ENCODE measurements around the gene EZR. TPM values are rescaled to one million over a fixed set of nuclear protein-coding genes. Genes with fewer than 3 reads are reported as not detected.
A peak's percentile ranks its signal among the peaks of the same experiment; 100 is the strongest.
"Not testable (repeated sequence)": the region's sequence is repeated elsewhere in the genome, so short reads cannot be mapped to it uniquely, and the experiment has no call there.

Gene EZR
- polyA plus RNA-seq, 1 donor (not counting 4 experiments of a cell fraction or from before 2014, with no cell fraction given), result 277 TPM

DNA sequence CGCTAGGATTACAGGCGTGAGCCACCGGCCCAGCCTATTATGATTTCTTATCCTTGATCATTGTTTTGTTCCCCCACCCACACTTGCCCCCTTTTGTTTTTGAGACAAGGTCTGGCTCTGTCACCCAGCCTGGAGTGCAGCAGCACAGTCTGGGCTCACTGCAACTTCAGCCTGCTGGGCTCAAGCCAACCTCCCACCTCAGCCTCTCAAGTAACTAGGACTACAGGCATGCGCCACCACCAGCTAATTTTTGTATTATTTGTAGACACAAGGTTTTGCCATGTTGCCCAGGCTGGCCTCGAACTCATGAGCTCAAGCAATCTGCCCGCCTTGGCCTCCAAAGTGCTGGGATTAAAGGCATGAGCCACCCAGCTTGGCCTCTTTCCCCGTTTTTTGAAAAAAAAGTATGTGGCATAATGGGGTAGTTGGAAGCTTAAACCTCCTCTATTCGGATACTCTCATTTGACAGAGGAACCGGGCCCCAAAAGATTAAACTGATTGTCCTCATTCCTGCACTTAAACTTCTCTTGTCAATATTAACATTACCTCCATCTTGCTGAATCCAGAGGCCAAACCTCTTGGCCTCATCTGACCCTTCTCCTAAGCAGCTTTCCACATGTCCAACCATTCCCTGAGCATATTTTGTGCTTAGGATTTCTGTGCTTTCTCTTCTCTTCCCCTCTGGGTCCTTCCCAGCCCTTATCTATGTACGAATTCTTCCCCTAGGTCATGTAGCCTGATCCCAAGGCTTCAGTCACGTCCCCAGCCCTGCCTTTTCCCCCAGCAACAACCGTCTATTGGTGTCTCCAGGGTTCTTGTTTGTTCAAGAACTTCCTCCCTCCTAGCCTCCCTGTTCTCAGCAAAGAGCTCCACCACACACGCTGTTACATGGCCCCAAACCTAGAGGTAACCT, 6.1 kb upstream of the EZR start:
- peak overlapping the region; percentile 60 for H2AFZ ChIP-seq (ENCODE audit: control insufficient read depth, low read length)
- H3K36me3 ChIP-seq (ENCODE audit: control insufficient read depth in 2 of 2, extremely low read depth in 1 of 2, insufficient read depth in 2 of 2, low read length in 2 of 2), result no peaks in the 10 kb centered on the region
- no peaks in the 10 kb centered on the region for H3K9me3 ChIP-seq (ENCODE audit: control insufficient read depth, low read depth, low read length)
- no peaks in the 10 kb centered on the region for H3K4me1 ChIP-seq (ENCODE audit: control insufficient read depth, extremely low read depth, insufficient read depth, low read length)
- dilution Hi-C loops (cut with MboI; ENCODE audit: extremely low pct_ligation_motif_present, low sequenced_read_pairs), result no loop called here
- H3K27me3 ChIP-seq (ENCODE audit: control insufficient read depth, extremely low read depth, insufficient read depth, low read length), result no peaks in the 10 kb centered on the region
- no peak for DNase-seq (ENCODE audit: low read depth, low spot score)
- H3K27ac ChIP-seq (ENCODE audit: control insufficient read depth, insufficient read depth, low read length), result no peak overlapping the region
- H3K4me2 ChIP-seq (ENCODE audit: control insufficient read depth, extremely low read depth, insufficient read depth, low read depth, low read length), result no peak overlapping the region
- TF ChIP-seq EZH2 (IDR thresholded peaks at IDR 0.05; ENCODE audit: low read length), result no peak
- TF ChIP-seq, protein P1, sequence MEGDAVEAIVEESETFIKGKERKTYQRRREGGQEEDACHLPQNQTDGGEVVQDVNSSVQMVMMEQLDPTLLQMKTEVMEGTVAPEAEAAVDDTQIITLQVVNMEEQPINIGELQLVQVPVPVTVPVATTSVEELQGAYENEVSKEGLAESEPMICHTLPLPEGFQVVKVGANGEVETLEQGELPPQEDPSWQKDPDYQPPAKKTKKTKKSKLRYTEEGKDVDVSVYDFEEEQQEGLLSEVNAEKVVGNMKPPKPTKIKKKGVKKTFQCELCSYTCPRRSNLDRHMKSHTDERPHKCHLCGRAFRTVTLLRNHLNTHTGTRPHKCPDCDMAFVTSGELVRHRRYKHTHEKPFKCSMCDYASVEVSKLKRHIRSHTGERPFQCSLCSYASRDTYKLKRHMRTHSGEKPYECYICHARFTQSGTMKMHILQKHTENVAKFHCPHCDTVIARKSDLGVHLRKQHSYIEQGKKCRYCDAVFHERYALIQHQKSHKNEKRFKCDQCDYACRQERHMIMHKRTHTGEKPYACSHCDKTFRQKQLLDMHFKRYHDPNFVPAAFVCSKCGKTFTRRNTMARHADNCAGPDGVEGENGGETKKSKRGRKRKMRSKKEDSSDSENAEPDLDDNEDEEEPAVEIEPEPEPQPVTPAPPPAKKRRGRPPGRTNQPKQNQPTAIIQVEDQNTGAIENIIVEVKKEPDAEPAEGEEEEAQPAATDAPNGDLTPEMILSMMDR (optimal IDR thresholded peaks at IDR 0.05 in 1 of 3, IDR thresholded peaks at IDR 0.05 in 1 of 3, conservative IDR thresholded peaks at IDR 0.05 in 1 of 3; ENCODE audit: extremely low read depth in 1 of 3, insufficient read depth in 2 of 3, low read length in 3 of 3), result no peak
- no peaks in the 10 kb centered on the region for H4K20me1 ChIP-seq (ENCODE audit: control insufficient read depth, extremely low read depth, insufficient read depth, low read length)
- no peak for FAIRE-seq
- H3K9me1 ChIP-seq (ENCODE audit: control insufficient read depth, extremely low read depth, insufficient read depth, low read length), result no peaks in the 10 kb centered on the region
- no peak overlapping the region for H3K9ac ChIP-seq (ENCODE audit: control insufficient read depth, extremely low read depth, insufficient read depth, low read length)
- no peaks in the 10 kb centered on the region for H3K79me2 ChIP-seq (ENCODE audit: control insufficient read depth, insufficient read depth, low read length)
- H3K4me3 ChIP-seq (ENCODE audit: control insufficient read depth in 2 of 3, extremely low read depth in 1 of 3, insufficient read depth in 2 of 3, low read depth in 1 of 3, low read length in 3 of 3), result no peak overlapping the region

DNA sequence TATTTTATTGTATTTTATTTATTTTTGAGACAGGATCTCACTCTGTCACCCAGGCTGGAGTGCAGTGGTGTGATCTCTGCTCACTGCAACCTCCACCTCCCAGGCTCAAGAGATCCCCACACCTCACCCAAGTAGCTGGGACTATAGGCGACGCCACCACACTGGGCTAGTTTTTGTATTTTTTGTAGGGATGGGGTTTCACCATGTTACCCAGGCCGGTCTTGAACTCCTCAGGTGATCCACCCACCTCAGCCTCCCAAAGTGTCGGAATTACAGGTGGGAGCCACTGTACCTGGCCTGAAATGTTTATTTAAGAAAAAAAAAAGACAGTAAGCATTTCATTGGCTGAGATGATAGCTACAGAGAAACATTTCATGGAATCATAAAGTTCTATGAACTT, 4.4 kb upstream of the EZR start:
- H3K9me3 ChIP-seq (ENCODE audit: control insufficient read depth, low read depth, low read length); FAIRE-seq; dilution Hi-C loops (cut with MboI; ENCODE audit: extremely low pct_ligation_motif_present, low sequenced_read_pairs); H3K9ac ChIP-seq (ENCODE audit: control insufficient read depth, extremely low read depth, insufficient read depth, low read length); H3K4me1 ChIP-seq (ENCODE audit: control insufficient read depth, extremely low read depth, insufficient read depth, low read length); DNase-seq (ENCODE audit: low read depth, low spot score); H3K27me3 ChIP-seq (ENCODE audit: control insufficient read depth, extremely low read depth, insufficient read depth, low read length); H2AFZ ChIP-seq (ENCODE audit: control insufficient read depth, low read length); H4K20me1 ChIP-seq (ENCODE audit: control insufficient read depth, extremely low read depth, insufficient read depth, low read length); H3K4me3 ChIP-seq (ENCODE audit: control insufficient read depth in 2 of 3, extremely low read depth in 1 of 3, insufficient read depth in 2 of 3, low read depth in 1 of 3, low read length in 3 of 3); H3K36me3 ChIP-seq (ENCODE audit: control insufficient read depth in 2 of 2, extremely low read depth in 1 of 2, insufficient read depth in 2 of 2, low read length in 2 of 2); H3K9me1 ChIP-seq (ENCODE audit: control insufficient read depth, extremely low read depth, insufficient read depth, low read length); H3K79me2 ChIP-seq (ENCODE audit: control insufficient read depth, insufficient read depth, low read length); H3K27ac ChIP-seq (ENCODE audit: control insufficient read depth, insufficient read depth, low read length); H3K4me2 ChIP-seq (ENCODE audit: control insufficient read depth, extremely low read depth, insufficient read depth, low read depth, low read length): not testable (repeated sequence)
